HepG2 (cell line): ENCODE measurements around the gene GUSB. TPM values are rescaled to one million over a fixed set of nuclear protein-coding genes. Genes with fewer than 3 reads are reported as not detected.

Source experiments
- ATF7 ChIP-seq, 2 experiments: fragments of 450-650 bp in 1 of 2; sonication (generic) in 1 of 2; formaldehyde crosslinking in 1 of 2; IDR thresholded peaks; 2 replicates each; pipeline versions ENCODE4 v1.4.0 to v1.6.1; 2016 to 2020; ENCODE audit warnings: antibody characterized with exemption in 1 of 2, mild to moderate bottlenecking in 1 of 2, missing genetic modification reagents in 1 of 2
- FOXK1 ChIP-seq: sonication (generic); formaldehyde crosslinking; IDR thresholded peaks from 2 replicates; pipeline ENCODE4 v1.4.0; 2020; ENCODE audit warnings: low read depth, missing genetic modification reagents, borderline replicate concordance
- GATAD2A ChIP-seq: IDR thresholded peaks from 2 replicates; pipeline ENCODE4 v1.6.1; 2016
- GLI4 ChIP-seq: sonication (generic); formaldehyde crosslinking; IDR thresholded peaks from 2 replicates; pipeline ENCODE4 v1.5.1; 2020; ENCODE audit warnings: missing genetic modification reagents, mild to moderate bottlenecking, moderate library complexity, borderline replicate concordance
- HOXD1 ChIP-seq: sonication (generic); formaldehyde crosslinking; IDR thresholded peaks from 2 replicates; pipeline ENCODE4 v1.5.0; 2020; ENCODE audit warnings: missing genetic modification reagents
- KLF6 ChIP-seq: IDR thresholded peaks from 2 replicates; pipeline ENCODE4 v1.8.0; 2016; ENCODE audit warnings: missing biosample characterization, missing genetic modification reagents
- NFYC ChIP-seq: IDR thresholded peaks from 2 replicates; pipeline ENCODE4 v1.6.1; 2016; ENCODE audit warnings: missing genetic modification reagents, missing compliant biosample characterization
- RELA ChIP-seq: sonication (generic); formaldehyde crosslinking; IDR thresholded peaks from 2 replicates; pipeline ENCODE4 v1.4.0; 2020; ENCODE audit warnings: missing genetic modification reagents
- RFXANK ChIP-seq: IDR thresholded peaks from 2 replicates; pipeline ENCODE4 v1.6.1; 2016
- SAFB2 ChIP-seq: sonication (generic); formaldehyde crosslinking; IDR thresholded peaks from 2 replicates; pipeline ENCODE4 v1.5.1; 2020; ENCODE audit warnings: missing genetic modification reagents, low read depth, mild to moderate bottlenecking, borderline replicate concordance
- SALL1 ChIP-seq: sonication (generic); formaldehyde crosslinking; IDR thresholded peaks from 2 replicates; pipeline ENCODE4 v1.8.0; 2022; ENCODE audit warnings: mild to moderate bottlenecking, missing genetic modification reagents
- SATB2 ChIP-seq: sonication (generic); formaldehyde crosslinking; IDR thresholded peaks from 2 replicates; pipeline ENCODE4 v1.5.0; 2020; ENCODE audit warnings: missing genetic modification reagents
- SMARCE1 ChIP-seq: fragments of 450-650 bp; IDR thresholded peaks from 2 replicates; pipeline ENCODE4 v1.6.1; 2017; ENCODE audit warnings: borderline replicate concordance
- TAF15 ChIP-seq: fragments of 200-400 bp; formaldehyde crosslinking; IDR thresholded peaks from one replicate; pipeline ENCODE4 v1.6.1; 2018; ENCODE audit warnings: mild to moderate bottlenecking, low read depth, low read length; ENCODE audit not compliant: poor library complexity, severe bottlenecking
- TBX3 ChIP-seq: fragments of 450-650 bp; IDR thresholded peaks from 2 replicates; pipeline ENCODE4 v1.6.1; 2017; ENCODE audit warnings: antibody characterized with exemption, mild to moderate bottlenecking, inconsistent platforms, borderline replicate concordance
- XBP1 ChIP-seq: sonication (generic); formaldehyde crosslinking; IDR thresholded peaks from 2 replicates; pipeline ENCODE4 v1.5.0; 2020; ENCODE audit warnings: missing genetic modification reagents
- ZBTB20 ChIP-seq: sonication (generic); formaldehyde crosslinking; IDR thresholded peaks from 2 replicates; pipeline ENCODE4 v1.8.1; 2023; ENCODE audit warnings: missing genetic modification reagents, low read depth, mild to moderate bottlenecking, borderline replicate concordance
- ZFP36L2 ChIP-seq: sonication (generic); formaldehyde crosslinking; IDR thresholded peaks from 2 replicates; pipeline ENCODE4 v1.4.0; 2020; ENCODE audit warnings: missing genetic modification reagents
- ZMYM2 ChIP-seq: sonication (generic); formaldehyde crosslinking; IDR thresholded peaks from 2 replicates; pipeline ENCODE4 v1.8.0; 2022; ENCODE audit warnings: mild to moderate bottlenecking, missing genetic modification reagents
- ZNF205 ChIP-seq: IDR thresholded peaks from 2 replicates; pipeline ENCODE4 v1.6.1; 2018; ENCODE audit warnings: missing biosample characterization, missing genetic modification reagents
- ZNF263 ChIP-seq: sonication (generic); formaldehyde crosslinking; IDR thresholded peaks from 2 replicates; pipeline ENCODE4 v1.4.0; 2020; ENCODE audit warnings: missing genetic modification reagents
- ZNF264 ChIP-seq: sonication (generic); formaldehyde crosslinking; IDR thresholded peaks from 2 replicates; pipeline ENCODE4 v1.4.0; 2020; ENCODE audit warnings: missing genetic modification reagents
- ZNF33B ChIP-seq: sonication (generic); formaldehyde crosslinking; IDR thresholded peaks from 2 replicates; pipeline ENCODE4 v1.5.1; 2020; ENCODE audit warnings: mild to moderate bottlenecking, missing genetic modification reagents
- ZNF44 ChIP-seq: sonication (generic); formaldehyde crosslinking; IDR thresholded peaks from 2 replicates; pipeline ENCODE4 v1.5.1; 2020; ENCODE audit warnings: mild to moderate bottlenecking, missing genetic modification reagents
- ZNF572 ChIP-seq: sonication (generic); formaldehyde crosslinking; IDR thresholded peaks from 2 replicates; pipeline ENCODE4 v1.5.1; 2020; ENCODE audit warnings: mild to moderate bottlenecking, missing genetic modification reagents
- ZNF589 ChIP-seq: sonication (generic); formaldehyde crosslinking; conservative IDR thresholded peaks from 2 replicates; pipeline ENCODE4 v1.8.0; 2022; ENCODE audit warnings: mild to moderate bottlenecking, moderate library complexity, missing genetic modification reagents
- ZNF761 ChIP-seq: sonication (generic); formaldehyde crosslinking; conservative IDR thresholded peaks from 2 replicates; pipeline ENCODE4 v1.4.0; 2020; ENCODE audit warnings: mild to moderate bottlenecking, missing genetic modification reagents
- polyA plus RNA-seq, 8 experiments: library from polyadenylated mRNA; depleted of rRNA in 3 of 8; stranded (reverse) in 7 of 8; unstranded in 1 of 8; fragments of >200 nt; fragmentation: Illumina TruSeq in 4 of 8; extraction: Trizol in 4 of 8; gene quantifications; 2 replicates each; pipeline versions ENCODE4 v1.2.1 to v1.2.3, GENCODE V29; 2011 to 2016; ENCODE audit warnings: low read depth in 4 of 8, missing spikeins in 1 of 8, mixed read lengths in 1 of 8; ENCODE audit not compliant: insufficient read depth in 1 of 8
- total RNA-seq, 5 experiments: library from RNA; depleted of rRNA; stranded (reverse); fragments of >200 nt; fragmentation: Illumina TruSeq; extraction: Trizol; gene quantifications; 2 replicates each; pipeline ENCODE4 v1.2.3, GENCODE V29; 2016; ENCODE audit warnings: low read depth in 1 of 5
- TF ChIP-seq, protein P1 (sequence below): sonication (generic); formaldehyde crosslinking; IDR thresholded peaks from 2 replicates; pipeline ENCODE4 v1.4.0; 2020; ENCODE audit warnings: missing genetic modification reagents, borderline replicate concordance

The GUSB gene
- total and polyA plus RNA-seq, 2 of the 13 experiments (the other 11 are each of a cell fraction or from before 2014, with no cell fraction given) = 18.8 to 60.0 TPM

DNA sequence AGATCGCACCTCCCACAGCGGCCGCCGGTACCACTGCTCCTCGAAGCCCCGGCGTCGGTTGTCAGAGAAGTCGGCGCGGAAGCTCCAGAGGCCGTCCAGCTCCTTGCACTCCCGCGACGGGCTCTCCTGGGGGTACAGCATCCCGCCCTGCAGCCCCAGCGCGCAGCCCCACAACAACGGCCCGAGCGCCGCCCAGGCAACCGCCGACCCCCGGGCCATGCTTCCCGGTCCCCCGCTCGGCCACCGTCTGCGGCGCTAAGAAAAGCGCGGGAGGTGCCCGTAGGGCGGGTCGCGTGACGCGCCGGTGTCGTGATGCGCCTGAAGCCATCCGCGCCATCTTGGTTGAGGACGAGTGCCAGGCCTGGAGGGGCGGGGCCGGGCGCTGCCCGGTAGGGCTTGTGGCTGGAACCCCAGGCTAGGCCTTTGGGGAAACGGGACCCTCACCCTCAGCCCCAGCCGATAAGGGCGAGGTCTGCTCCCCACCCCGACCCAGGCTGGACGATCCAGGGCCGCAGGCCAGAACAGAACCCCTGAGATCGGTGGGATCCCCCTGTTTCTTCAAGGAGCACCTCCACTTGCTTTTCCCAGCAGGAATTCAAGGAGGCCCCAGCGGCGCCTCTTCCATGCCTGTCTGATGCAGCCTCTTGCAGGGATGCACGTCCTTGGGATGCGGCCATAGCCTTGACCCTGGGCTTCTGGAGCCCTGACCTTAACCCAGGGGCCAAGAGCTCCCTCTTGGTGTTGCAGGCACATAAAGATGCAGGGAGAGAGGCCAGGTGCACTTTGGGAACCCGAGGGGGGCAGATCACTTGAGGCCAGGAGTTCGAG, at the start of gene GUSB (continued):
- TF ChIP-seq SATB2 (CRISPR knock-in tag) (peak; percentile 95; the same call in 1 of the 2 replicates), SALL1 (CRISPR knock-in tag) (peak; percentile 94), ZNF761 (CRISPR knock-in tag) (peak; percentile 86), GLI4 (no peak), ZMYM2 (CRISPR knock-in tag) (peak; percentile 85; the same call in 1 of the 2 replicates), TAF15 (no peak), ZNF44 (peak; percentile 91; the same call in 1 of the 2 replicates), ZNF572 (no peak), ZNF264 (CRISPR knock-in tag) (peak; percentile 82; the same call in 1 of the 2 replicates), ATF7 (IDR thresholded peaks at IDR 0.05) (no peak), ATF7 (CRISPR knock-in tag; IDR thresholded peaks at IDR 0.05) (0 out of 2 replicates have a peak, but pooled peaks have one; percentile 66), ZNF589 (peak; percentile 75), ZBTB20 (no peak; the same call in 1 of the 2 replicates), ZNF263 (peak; percentile 59; the same call in 1 of the 2 replicates), XBP1 (CRISPR knock-in tag) (peak; percentile 92), FOXK1 (CRISPR knock-in tag) (peak; percentile 92), ZNF33B (peak; percentile 95; the same call in 1 of the 2 replicates), SAFB2 (CRISPR knock-in tag) (peak; percentile 62; the same call in 1 of the 2 replicates), KLF6 (peak; percentile 94), ZFP36L2 (CRISPR knock-in tag) (0 out of 2 replicates have a peak, but pooled peaks have one; percentile 34), TBX3 (peak; percentile 36; the same call in 1 of the 2 replicates), SMARCE1 (no peak), GATAD2A (CRISPR knock-in tag) (0 out of 2 replicates have a peak, but pooled peaks have one; percentile 62), NFYC (peak; percentile 55; the same call in 1 of the 2 replicates), RELA (no peak), ZNF205 (CRISPR knock-in tag) (peak; percentile 90; the same call in 1 of the 2 replicates), HOXD1 (CRISPR knock-in tag) (peak; percentile 97), RFXANK (CRISPR knock-in tag) (peak; percentile 86; the same call in 1 of the 2 replicates)
- TF ChIP-seq, protein P1, sequence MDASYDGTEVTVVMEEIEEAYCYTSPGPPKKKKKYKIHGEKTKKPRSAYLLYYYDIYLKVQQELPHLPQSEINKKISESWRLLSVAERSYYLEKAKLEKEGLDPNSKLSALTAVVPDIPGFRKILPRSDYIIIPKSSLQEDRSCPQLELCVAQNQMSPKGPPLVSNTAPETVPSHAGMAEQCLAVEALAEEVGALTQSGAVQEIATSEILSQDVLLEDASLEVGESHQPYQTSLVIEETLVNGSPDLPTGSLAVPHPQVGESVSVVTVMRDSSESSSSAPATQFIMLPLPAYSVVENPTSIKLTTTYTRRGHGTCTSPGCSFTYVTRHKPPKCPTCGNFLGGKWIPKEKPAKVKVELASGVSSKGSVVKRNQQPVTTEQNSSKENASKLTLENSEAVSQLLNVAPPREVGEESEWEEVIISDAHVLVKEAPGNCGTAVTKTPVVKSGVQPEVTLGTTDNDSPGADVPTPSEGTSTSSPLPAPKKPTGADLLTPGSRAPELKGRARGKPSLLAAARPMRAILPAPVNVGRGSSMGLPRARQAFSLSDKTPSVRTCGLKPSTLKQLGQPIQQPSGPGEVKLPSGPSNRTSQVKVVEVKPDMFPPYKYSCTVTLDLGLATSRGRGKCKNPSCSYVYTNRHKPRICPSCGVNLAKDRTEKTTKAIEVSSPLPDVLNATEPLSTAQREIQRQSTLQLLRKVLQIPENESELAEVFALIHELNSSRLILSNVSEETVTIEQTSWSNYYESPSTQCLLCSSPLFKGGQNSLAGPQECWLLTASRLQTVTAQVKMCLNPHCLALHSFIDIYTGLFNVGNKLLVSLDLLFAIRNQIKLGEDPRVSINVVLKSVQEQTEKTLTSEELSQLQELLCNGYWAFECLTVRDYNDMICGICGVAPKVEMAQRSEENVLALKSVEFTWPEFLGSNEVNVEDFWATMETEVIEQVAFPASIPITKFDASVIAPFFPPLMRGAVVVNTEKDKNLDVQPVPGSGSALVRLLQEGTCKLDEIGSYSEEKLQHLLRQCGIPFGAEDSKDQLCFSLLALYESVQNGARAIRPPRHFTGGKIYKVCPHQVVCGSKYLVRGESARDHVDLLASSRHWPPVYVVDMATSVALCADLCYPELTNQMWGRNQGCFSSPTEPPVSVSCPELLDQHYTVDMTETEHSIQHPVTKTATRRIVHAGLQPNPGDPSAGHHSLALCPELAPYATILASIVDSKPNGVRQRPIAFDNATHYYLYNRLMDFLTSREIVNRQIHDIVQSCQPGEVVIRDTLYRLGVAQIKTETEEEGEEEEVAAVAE (CRISPR knock-in tag) = peak; percentile 83; the same call in 1 of the 2 replicates
